T-helper 1 cell treated with Interleukin-12 subunit alpha and Interleukin-12 subunit beta and Interleukin-4 antibody, amounts not matched to agents 30 μg/mL and 1 μg/mL, for 36 hours (primary cell): ENCODE results near the gene TSSK2.
A peak's percentile ranks its signal among the peaks of the same experiment; 100 is the strongest.
"Not testable (repeated sequence)": the region's sequence is repeated elsewhere in the genome, so short reads cannot be mapped to it uniquely, and the experiment has no call there.

ENCODE experiments used
- H3K27ac Mint-ChIP-seq: one replicate; pipeline ENCODE4 v1.8.0; 2021; ENCODE audit warnings: mild to moderate bottlenecking, mixed read lengths
- H3K27me3 Mint-ChIP-seq: one replicate; pipeline ENCODE4 v1.8.0; 2021; ENCODE audit warnings: low read depth, mixed read lengths
- H3K36me3 Mint-ChIP-seq: one replicate; pipeline ENCODE4 v1.8.0; 2021; ENCODE audit warnings: low read depth, mixed read lengths
- H3K4me1 Mint-ChIP-seq: one replicate; pipeline ENCODE4 v1.8.0; 2021; ENCODE audit warnings: low read depth, mixed read lengths
- H3K4me3 Mint-ChIP-seq: one replicate; pipeline ENCODE4 v1.8.0; 2021; ENCODE audit warnings: mild to moderate bottlenecking, moderate library complexity, mixed read lengths
- H3K9me3 Mint-ChIP-seq: one replicate; pipeline ENCODE4 v1.8.0; 2021; ENCODE audit warnings: mixed read lengths

The TSSK2 gene

GRCh38 chr22:19150482-19151328 is 19.6 kb downstream of the TSSK2 start:
- H3K27ac Mint-ChIP-seq, result peak overlapping the region; percentile 59
- peaks cover 63% of the 10 kb centered on the region for H3K27me3 Mint-ChIP-seq
- H3K4me3 Mint-ChIP-seq, result peak overlapping the region; percentile 75

GRCh38 chr22:19151329-19152191 is 20.5 kb downstream of the TSSK2 start:
- Mint-ChIP-seq H3K4me3 (peak overlapping the region; percentile 75), H3K4me1 (peaks cover 4% of the 10 kb centered on the region), H3K27me3 (peaks cover 57% of the 10 kb centered on the region), H3K9me3 (no peaks in the 10 kb centered on the region), H3K36me3 (peaks cover 5% of the 10 kb centered on the region), H3K27ac (peak overlapping the region; percentile 59)

More at GRCh38 chr22:19150482-19151328, 19.6 kb downstream of the TSSK2 start:
- H3K4me1 Mint-ChIP-seq, result peaks cover 4% of the 10 kb centered on the region
- peaks cover 5% of the 10 kb centered on the region for H3K36me3 Mint-ChIP-seq
- H3K9me3 Mint-ChIP-seq, result no peaks in the 10 kb centered on the region

GRCh38 chr22:19152942-19153883 is 22.1 kb downstream of the TSSK2 start:
- H3K4me3 Mint-ChIP-seq, result no peak overlapping the region
- H3K27ac Mint-ChIP-seq, result no peak overlapping the region
- peaks cover 5% of the 10 kb centered on the region for H3K36me3 Mint-ChIP-seq
- peaks cover 40% of the 10 kb centered on the region for H3K27me3 Mint-ChIP-seq
- peaks cover 4% of the 10 kb centered on the region for H3K4me1 Mint-ChIP-seq
- H3K9me3 Mint-ChIP-seq, result no peaks in the 10 kb centered on the region

DNA sequence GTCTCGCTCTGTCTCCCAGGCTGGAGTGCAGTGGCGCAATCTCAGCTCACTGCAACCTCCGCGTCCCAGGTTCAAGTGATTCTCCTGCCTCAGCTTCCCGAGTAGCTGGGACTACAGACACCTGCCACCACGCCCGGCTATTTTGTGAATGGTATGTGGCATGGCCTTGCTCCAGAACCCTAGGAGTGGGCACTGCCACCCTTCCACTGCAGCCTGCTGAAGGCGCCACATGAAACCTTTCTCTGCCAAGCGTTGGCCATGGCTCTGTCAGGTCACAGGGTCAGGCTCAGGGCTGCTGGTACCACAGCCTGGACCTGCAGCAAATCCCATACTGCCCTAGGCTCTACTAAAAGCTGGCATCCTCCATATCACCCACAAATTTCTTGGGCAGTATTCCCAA is 25.0 kb downstream of the TSSK2 start:
- not testable (repeated sequence) for H3K36me3 Mint-ChIP-seq, H3K9me3 Mint-ChIP-seq, H3K27ac Mint-ChIP-seq, H3K4me1 Mint-ChIP-seq, H3K4me3 Mint-ChIP-seq
- H3K27me3 Mint-ChIP-seq, result peaks cover 32% of the 10 kb centered on the region

- not testable (repeated sequence) for H3K27ac Mint-ChIP-seq, H3K4me3 Mint-ChIP-seq, H3K9me3 Mint-ChIP-seq, H3K4me1 Mint-ChIP-seq, H3K36me3 Mint-ChIP-seq, H3K27me3 Mint-ChIP-seq
Measured at GRCh38 chr22:19158649-19159048, 27.5 kb downstream of the TSSK2 start.

DNA sequence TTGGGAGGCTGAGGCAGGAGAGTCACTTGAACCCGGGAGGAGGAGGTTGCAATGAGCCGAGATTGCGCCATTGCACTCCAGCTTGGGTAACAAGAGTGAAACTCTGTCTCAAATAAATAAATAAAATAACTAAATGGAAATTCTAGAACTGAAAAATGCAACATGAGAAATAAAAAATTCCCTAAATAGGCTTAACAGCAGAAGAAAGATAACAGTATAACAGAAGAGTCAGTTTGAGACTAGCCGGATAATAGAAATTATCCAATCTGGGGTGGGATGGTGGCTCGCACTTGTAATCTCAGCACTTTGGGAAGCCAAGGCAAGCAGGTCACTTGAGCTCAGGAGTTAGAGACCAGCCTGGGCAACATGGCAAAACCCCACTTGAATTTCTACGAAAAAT is 33.3 kb downstream of the TSSK2 start:
- no peak overlapping the region for H3K27ac Mint-ChIP-seq
- peaks cover 28% of the 10 kb centered on the region for H3K27me3 Mint-ChIP-seq
- no peak overlapping the region for H3K4me3 Mint-ChIP-seq
- no peaks in the 10 kb centered on the region for H3K9me3 Mint-ChIP-seq
- H3K4me1 Mint-ChIP-seq, result peaks cover 3% of the 10 kb centered on the region
- H3K36me3 Mint-ChIP-seq, result no peaks in the 10 kb centered on the region

GRCh38 chr22:19166421-19166820 is 35.3 kb downstream of the TSSK2 start:
- no peak overlapping the region for H3K4me3 Mint-ChIP-seq
- H3K27ac Mint-ChIP-seq, result no peak overlapping the region
- H3K36me3 Mint-ChIP-seq, result no peaks in the 10 kb centered on the region
- H3K27me3 Mint-ChIP-seq, result peaks cover 42% of the 10 kb centered on the region
- peaks cover 11% of the 10 kb centered on the region for H3K4me1 Mint-ChIP-seq
- H3K9me3 Mint-ChIP-seq, result no peaks in the 10 kb centered on the region

GRCh38 chr22:19167106-19167869 is 36.2 kb downstream of the TSSK2 start:
- H3K9me3 Mint-ChIP-seq, result no peaks in the 10 kb centered on the region
- H3K27ac Mint-ChIP-seq, result no peak overlapping the region
- peaks cover 42% of the 10 kb centered on the region for H3K27me3 Mint-ChIP-seq
- H3K4me3 Mint-ChIP-seq, result no peak overlapping the region
- no peaks in the 10 kb centered on the region for H3K36me3 Mint-ChIP-seq
- H3K4me1 Mint-ChIP-seq, result peaks cover 14% of the 10 kb centered on the region

- H3K4me1 Mint-ChIP-seq, result peaks cover 19% of the 10 kb centered on the region
Measured at GRCh38 chr22:19168088-19168890, 37.2 kb downstream of the TSSK2 start.

GRCh38 chr22:19169002-19169946 is 38.2 kb downstream of the TSSK2 start:
- Mint-ChIP-seq H3K27me3 (peaks cover 42% of the 10 kb centered on the region), H3K36me3 (no peaks in the 10 kb centered on the region), H3K4me1 (peaks cover 25% of the 10 kb centered on the region), H3K27ac (no peak overlapping the region), H3K4me3 (peak overlapping the region; percentile 72), H3K9me3 (no peaks in the 10 kb centered on the region)

More at GRCh38 chr22:19168088-19168890, 37.2 kb downstream of the TSSK2 start:
- Mint-ChIP-seq H3K27me3 (peaks cover 42% of the 10 kb centered on the region), H3K36me3 (no peaks in the 10 kb centered on the region), H3K4me3 (no peak overlapping the region), H3K9me3 (no peaks in the 10 kb centered on the region), H3K27ac (no peak overlapping the region)

GRCh38 chr22:19169947-19170318 is 38.8 kb downstream of the TSSK2 start:
- H3K27ac Mint-ChIP-seq, result no peak overlapping the region
- H3K4me1 Mint-ChIP-seq, result peaks cover 25% of the 10 kb centered on the region
- H3K27me3 Mint-ChIP-seq, result peaks cover 39% of the 10 kb centered on the region

More at GRCh38 chr22:19169947-19170318, 38.8 kb downstream of the TSSK2 start:
- no peaks in the 10 kb centered on the region for H3K36me3 Mint-ChIP-seq
- peak overlapping the region; percentile 93 for H3K4me3 Mint-ChIP-seq
- H3K9me3 Mint-ChIP-seq, result no peaks in the 10 kb centered on the region
